GM23338 (cell line): ENCODE data around the gene ADGRG7. TPM values are rescaled to one million over a fixed set of nuclear protein-coding genes. Genes with fewer than 3 reads are reported as not detected.

Source experiments
- CREB1 ChIP-seq: fragments of 250-450 bp; sonication (Bioruptor Pico); IDR thresholded peaks from 2 replicates; pipeline ENCODE4 v1.5.0; 2020; ENCODE audit warnings: low read depth, mild to moderate bottlenecking, moderate library complexity
- CTCF ChIP-seq, 2 experiments: fragments of 200-600 bp in 1 of 2; sonication (generic) in 1 of 2; conservative IDR thresholded peaks; 2 replicates each; pipeline versions ENCODE4 v1.5.1 to v1.6.1; 2016 to 2017; ENCODE audit warnings: antibody characterized with exemption in 2 of 2, low read depth in 2 of 2, mild to moderate bottlenecking in 2 of 2, moderate library complexity in 1 of 2
- ETS1 ChIP-seq: IDR thresholded peaks from 2 replicates; pipeline ENCODE4 v1.6.1; 2016; ENCODE audit warnings: antibody characterized with exemption
- EZH2 ChIP-seq: fragments of 200-600 bp; sonication (generic); IDR thresholded peaks from one replicate; pipeline ENCODE4 v1.8.0; 2017; ENCODE audit warnings: antibody characterized with exemption, mild to moderate bottlenecking, low read depth; ENCODE audit not compliant: unreplicated experiment
- EZH2phosphoT487 ChIP-seq: fragments of 200-600 bp; sonication (generic); IDR thresholded peaks from one replicate; pipeline ENCODE4 v1.8.1; 2018; ENCODE audit warnings: antibody characterized with exemption; ENCODE audit not compliant: unreplicated experiment
- JUNB ChIP-seq: IDR thresholded peaks from one replicate; pipeline ENCODE4 v1.6.1; 2016; ENCODE audit warnings: antibody characterized with exemption; ENCODE audit not compliant: unreplicated experiment
- NANOG ChIP-seq: IDR thresholded peaks from 2 replicates; pipeline ENCODE4 v1.6.1; 2016; ENCODE audit warnings: antibody characterized with exemption, borderline replicate concordance
- STAT1 ChIP-seq: IDR thresholded peaks from one replicate; pipeline ENCODE4 v1.6.1; 2016; ENCODE audit warnings: antibody characterized with exemption; ENCODE audit not compliant: unreplicated experiment
- ZNF114 ChIP-seq: fragments of 250-450 bp; sonication (Bioruptor Pico); IDR thresholded peaks from 2 replicates; pipeline ENCODE4 v1.5.0; 2020; ENCODE audit warnings: mild to moderate bottlenecking, moderate library complexity
- ZNF462 ChIP-seq: fragments of 250-450 bp; sonication (Bioruptor Pico); IDR thresholded peaks from 2 replicates; pipeline ENCODE4 v1.5.0; 2020; ENCODE audit warnings: mild to moderate bottlenecking, moderate library complexity
- polyA plus RNA-seq: library from polyadenylated mRNA; unstranded; fragments of >200 nt; fragmentation: Nextera tagmentation; extraction: Ambion mirVana; gene quantifications from 2 replicates; pipeline ENCODE4 v1.2.1, GENCODE V29; 2016
- total RNA-seq: library from RNA; depleted of rRNA; stranded (reverse); fragments of >200 nt; shearing (Covaris generic); gene quantifications from 2 replicates; pipeline ENCODE4 v1.2.3, GENCODE V29; 2014

ADGRG7 gene
- total and polyA plus RNA-seq, 2 experiments from 2014 or later, result not detected

- TF ChIP-seq ZNF462 (CRISPR knock-in tag) (no peak), STAT1 (no peak), ZNF114 (CRISPR knock-in tag) (no peak), JUNB (no peak), NANOG (no peak), EZH2phosphoT487 (no peak), CREB1 (CRISPR knock-in tag) (no peak), ETS1 (no peak), EZH2 (no peak), CTCF (conservative IDR thresholded peaks at IDR 0.05; ENCODE audit: low read depth in 2 of 2) (no peak)
These were observed 38.6 kb upstream of the ADGRG7 start (continued) for GRCh38 chr3:100570811-100571210.
